SK-N-SH treated with all-trans-retinoic acid at 6 μM for 48 hours (cell line): Measurements from ENCODE around the gene CIAO2A.
A peak's percentile ranks its signal among the peaks of the same experiment; 100 is the strongest.

Experiments
- ATAC-seq: fragments of 200-7000 bp; cut with Tn5 transposase; 3 replicates; pipeline ENCODE4 v1.9.1; 2020; ENCODE audit warnings: mild to moderate bottlenecking, moderate library complexity
- ARNTL ChIP-seq: fragments of 450-650 bp; formaldehyde crosslinking; IDR thresholded peaks from 2 replicates; pipeline ENCODE4 v1.5.0; 2020; ENCODE audit warnings: low read depth, mild to moderate bottlenecking, moderate library complexity, borderline replicate concordance
- BACH2 ChIP-seq: fragments of 250-450 bp; sonication (Bioruptor Pico); IDR thresholded peaks from 2 replicates; pipeline ENCODE4 v1.9.0; 2021; ENCODE audit warnings: mild to moderate bottlenecking, borderline replicate concordance
- CSDC2 ChIP-seq: fragments of 250-450 bp; sonication (Bioruptor Pico); IDR thresholded peaks from 2 replicates; pipeline ENCODE4 v1.5.0; 2020; ENCODE audit warnings: mild to moderate bottlenecking, moderate library complexity
- CSRNP3 ChIP-seq: fragments of 250-450 bp; sonication (Bioruptor Pico); IDR thresholded peaks from 2 replicates; pipeline ENCODE4 v1.5.1; 2021; ENCODE audit warnings: mild to moderate bottlenecking, moderate library complexity
- ESRRG ChIP-seq: fragments of 250-450 bp; sonication (Bioruptor Pico); IDR thresholded peaks from 2 replicates; pipeline ENCODE4 v1.6.1; 2021; ENCODE audit warnings: mild to moderate bottlenecking
- GLIS3 ChIP-seq: fragments of 250-450 bp; sonication (Bioruptor Pico); IDR thresholded peaks from 2 replicates; pipeline ENCODE4 v1.5.0; 2020; ENCODE audit warnings: mild to moderate bottlenecking, moderate library complexity
- ISL1 ChIP-seq: fragments of 250-450 bp; sonication (Bioruptor Pico); IDR thresholded peaks from 2 replicates; pipeline ENCODE4 v2.1.2; 2022; ENCODE audit warnings: mild to moderate bottlenecking, moderate library complexity
- POU6F1 ChIP-seq: fragments of 250-450 bp; sonication (Bioruptor Pico); IDR thresholded peaks from 2 replicates; pipeline ENCODE4 v1.8.0; 2021; ENCODE audit warnings: low read depth, mild to moderate bottlenecking, moderate library complexity, borderline replicate concordance
- PPARA ChIP-seq: fragments of 250-450 bp; sonication (Bioruptor Pico); IDR thresholded peaks from 2 replicates; pipeline ENCODE4 v1.5.0; 2020; ENCODE audit warnings: mild to moderate bottlenecking, borderline replicate concordance
- RARB ChIP-seq: fragments of 250-450 bp; sonication (Bioruptor Pico); IDR thresholded peaks from 2 replicates; pipeline ENCODE4 v1.8.0; 2021; ENCODE audit warnings: mild to moderate bottlenecking, moderate library complexity
- ZFP3 ChIP-seq: fragments of 250-450 bp; sonication (Bioruptor Pico); IDR thresholded peaks from 2 replicates; pipeline ENCODE4 v1.5.0; 2020; ENCODE audit warnings: mild to moderate bottlenecking, moderate library complexity
- ZFP30 ChIP-seq: fragments of 450-650 bp; formaldehyde crosslinking; IDR thresholded peaks from 2 replicates; pipeline ENCODE4 v1.5.0; 2022; ENCODE audit warnings: mild to moderate bottlenecking, moderate library complexity
- ZNF565 ChIP-seq: fragments of 450-650 bp; formaldehyde crosslinking; conservative IDR thresholded peaks from 2 replicates; pipeline ENCODE4 v1.5.0; 2020; ENCODE audit warnings: low read depth, mild to moderate bottlenecking, moderate library complexity
- ZNF70 ChIP-seq: fragments of 450-650 bp; formaldehyde crosslinking; IDR thresholded peaks from 2 replicates; pipeline ENCODE4 v1.5.0; 2020; ENCODE audit warnings: mild to moderate bottlenecking, moderate library complexity
- TF ChIP-seq, protein P1 (sequence below): fragments of 250-450 bp; sonication (Bioruptor Pico); IDR thresholded peaks from 2 replicates; pipeline ENCODE4 v1.5.0; 2020; ENCODE audit warnings: mild to moderate bottlenecking, moderate library complexity
- TF ChIP-seq, protein P2 (sequence below): fragments of 250-450 bp; sonication (Bioruptor Pico); IDR thresholded peaks from 2 replicates; pipeline ENCODE4 v1.5.1; 2020; ENCODE audit warnings: low read depth, mild to moderate bottlenecking, moderate library complexity

Gene CIAO2A, protein sequence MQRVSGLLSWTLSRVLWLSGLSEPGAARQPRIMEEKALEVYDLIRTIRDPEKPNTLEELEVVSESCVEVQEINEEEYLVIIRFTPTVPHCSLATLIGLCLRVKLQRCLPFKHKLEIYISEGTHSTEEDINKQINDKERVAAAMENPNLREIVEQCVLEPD

GRCh38 chr15:64093627-64094417, at the start of gene CIAO2A:
TSS of gene CIAO2A (minus strand) at chr15:64093838. CDS start at chr15:64093768, 70 bp downstream.
- no peak for TF ChIP-seq POU6F1 (CRISPR knock-in tag)
- TF ChIP-seq ZNF565 (CRISPR knock-in tag), result no peak
- no peak for TF ChIP-seq ZFP3 (CRISPR knock-in tag)
- no peak for TF ChIP-seq PPARA
- TF ChIP-seq ARNTL (CRISPR knock-in tag), result no peak
- TF ChIP-seq RARB (CRISPR knock-in tag), result no peak
- peak; percentile 71 for TF ChIP-seq ZNF70 (CRISPR knock-in tag)
- no peak for TF ChIP-seq BACH2 (CRISPR knock-in tag)
- TF ChIP-seq, protein P1, sequence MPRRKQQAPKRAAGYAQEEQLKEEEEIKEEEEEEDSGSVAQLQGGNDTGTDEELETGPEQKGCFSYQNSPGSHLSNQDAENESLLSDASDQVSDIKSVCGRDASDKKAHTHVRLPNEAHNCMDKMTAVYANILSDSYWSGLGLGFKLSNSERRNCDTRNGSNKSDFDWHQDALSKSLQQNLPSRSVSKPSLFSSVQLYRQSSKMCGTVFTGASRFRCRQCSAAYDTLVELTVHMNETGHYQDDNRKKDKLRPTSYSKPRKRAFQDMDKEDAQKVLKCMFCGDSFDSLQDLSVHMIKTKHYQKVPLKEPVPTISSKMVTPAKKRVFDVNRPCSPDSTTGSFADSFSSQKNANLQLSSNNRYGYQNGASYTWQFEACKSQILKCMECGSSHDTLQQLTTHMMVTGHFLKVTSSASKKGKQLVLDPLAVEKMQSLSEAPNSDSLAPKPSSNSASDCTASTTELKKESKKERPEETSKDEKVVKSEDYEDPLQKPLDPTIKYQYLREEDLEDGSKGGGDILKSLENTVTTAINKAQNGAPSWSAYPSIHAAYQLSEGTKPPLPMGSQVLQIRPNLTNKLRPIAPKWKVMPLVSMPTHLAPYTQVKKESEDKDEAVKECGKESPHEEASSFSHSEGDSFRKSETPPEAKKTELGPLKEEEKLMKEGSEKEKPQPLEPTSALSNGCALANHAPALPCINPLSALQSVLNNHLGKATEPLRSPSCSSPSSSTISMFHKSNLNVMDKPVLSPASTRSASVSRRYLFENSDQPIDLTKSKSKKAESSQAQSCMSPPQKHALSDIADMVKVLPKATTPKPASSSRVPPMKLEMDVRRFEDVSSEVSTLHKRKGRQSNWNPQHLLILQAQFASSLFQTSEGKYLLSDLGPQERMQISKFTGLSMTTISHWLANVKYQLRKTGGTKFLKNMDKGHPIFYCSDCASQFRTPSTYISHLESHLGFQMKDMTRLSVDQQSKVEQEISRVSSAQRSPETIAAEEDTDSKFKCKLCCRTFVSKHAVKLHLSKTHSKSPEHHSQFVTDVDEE, result peak; percentile 9; the same call in 1 of the 2 replicates
- TF ChIP-seq ESRRG (CRISPR knock-in tag), result no peak
- TF ChIP-seq ZFP30, result no peak

DNA sequence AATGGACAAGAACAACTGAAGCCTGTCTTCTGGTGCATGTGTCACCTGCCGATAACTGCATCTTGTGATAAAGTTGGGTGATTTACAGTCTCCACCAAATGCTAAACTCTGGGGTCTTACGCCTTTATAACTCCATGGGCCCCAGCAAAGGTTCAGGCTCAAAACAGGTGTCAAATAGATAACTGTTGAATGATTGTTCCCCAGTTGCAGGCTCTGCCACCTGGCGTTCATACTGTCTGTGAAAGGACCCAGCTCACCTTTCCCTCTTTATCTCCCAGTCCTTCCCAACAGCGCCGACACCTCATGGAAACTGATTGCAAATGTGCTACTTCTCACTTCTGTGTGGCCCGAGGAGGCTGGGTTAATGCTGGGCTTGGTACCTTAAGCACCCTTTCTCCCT, 49.6 kb upstream of the CIAO2A start:
- TF ChIP-seq PPARA (no peak), GLIS3 (CRISPR knock-in tag) (no peak), ZNF565 (CRISPR knock-in tag) (no peak), ZNF70 (CRISPR knock-in tag) (no peak), BACH2 (CRISPR knock-in tag) (no peak), CSRNP3 (no peak), RARB (CRISPR knock-in tag) (no peak), ARNTL (CRISPR knock-in tag) (no peak), POU6F1 (CRISPR knock-in tag) (no peak), CSDC2 (CRISPR knock-in tag) (no peak), ISL1 (CRISPR knock-in tag) (no peak)
- no peak for ATAC-seq

More at GRCh38 chr15:64093627-64094417, at the start of gene CIAO2A:
- ATAC-seq, result peak; percentile 87

DNA sequence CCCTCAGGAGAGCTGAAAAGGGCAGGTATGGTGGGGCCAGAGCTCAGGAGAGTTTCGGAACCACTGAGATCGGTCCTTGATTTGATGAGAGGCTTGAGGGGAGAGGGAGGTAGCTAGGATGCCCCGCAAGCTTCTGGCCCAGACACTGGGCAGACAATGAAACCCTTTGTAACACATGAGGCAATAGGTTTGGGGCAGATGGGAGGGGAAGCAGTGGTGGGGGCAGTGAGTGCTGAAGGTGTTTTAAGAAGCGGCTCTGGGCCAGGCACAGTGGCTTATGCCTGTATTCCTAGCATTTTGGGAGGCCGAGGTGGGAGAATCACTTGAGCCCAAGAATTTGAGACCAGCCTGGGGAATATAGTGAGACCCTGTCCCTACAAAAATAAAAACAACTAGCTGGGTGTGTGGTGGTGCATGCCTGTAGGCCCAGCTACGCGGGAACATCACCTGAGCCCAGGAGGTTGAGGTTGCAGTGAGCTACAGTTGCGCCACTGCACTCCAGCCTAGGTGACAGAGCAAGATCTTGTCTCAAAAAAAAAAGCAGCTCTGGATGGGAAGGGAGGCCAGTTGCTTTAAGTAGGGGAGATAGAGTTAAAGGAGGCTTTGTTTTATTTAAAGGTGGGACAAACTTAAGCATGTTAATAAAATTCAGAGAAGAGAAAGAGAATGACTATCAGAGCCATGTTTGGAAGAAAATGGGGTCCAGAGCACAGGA, 48.3 kb upstream of the CIAO2A start:
- TF ChIP-seq, protein P2, sequence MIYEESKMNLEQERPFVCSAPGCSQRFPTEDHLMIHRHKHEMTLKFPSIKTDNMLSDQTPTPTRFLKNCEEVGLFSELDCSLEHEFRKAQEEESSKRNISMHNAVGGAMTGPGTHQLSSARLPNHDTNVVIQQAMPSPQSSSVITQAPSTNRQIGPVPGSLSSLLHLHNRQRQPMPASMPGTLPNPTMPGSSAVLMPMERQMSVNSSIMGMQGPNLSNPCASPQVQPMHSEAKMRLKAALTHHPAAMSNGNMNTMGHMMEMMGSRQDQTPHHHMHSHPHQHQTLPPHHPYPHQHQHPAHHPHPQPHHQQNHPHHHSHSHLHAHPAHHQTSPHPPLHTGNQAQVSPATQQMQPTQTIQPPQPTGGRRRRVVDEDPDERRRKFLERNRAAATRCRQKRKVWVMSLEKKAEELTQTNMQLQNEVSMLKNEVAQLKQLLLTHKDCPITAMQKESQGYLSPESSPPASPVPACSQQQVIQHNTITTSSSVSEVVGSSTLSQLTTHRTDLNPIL (CRISPR knock-in tag), result no peak
- TF ChIP-seq RARB (CRISPR knock-in tag) (no peak), ZNF70 (CRISPR knock-in tag) (no peak), BACH2 (CRISPR knock-in tag) (no peak), GLIS3 (CRISPR knock-in tag) (no peak), ISL1 (CRISPR knock-in tag) (no peak), CSRNP3 (no peak)

More for the DNA sequence above, 48.3 kb upstream of the CIAO2A start:
- no peak for ATAC-seq
